Prostate gland (tissue), 2 donors: ENCODE data around the gene CHST3. TPM values are rescaled to one million over a fixed set of nuclear protein-coding genes. Genes with fewer than 3 reads are reported as not detected.

ENCODE experiments used
- DNase-seq: peaks from one replicate; pipeline ENCODE4 v3.0.0-alpha.2; 2019; ENCODE audit warnings: low spot score
- H3K27ac ChIP-seq, 2 donors: fragments of 200-600 bp; sonication (generic); 2 replicates each; pipeline ENCODE4 v1.5.1; 2017 to 2019
- H3K27me3 ChIP-seq: fragments of 200-600 bp; sonication (generic); replicated peaks from 2 replicates; pipeline ENCODE4 v1.5.1; 2019; ENCODE audit not compliant: insufficient read depth
- H3K36me3 ChIP-seq, 2 donors: fragments of 200-600 bp; sonication (generic); 1 replicate in 1 of 2; 2 replicates in 1 of 2; pipeline versions ENCODE4 v1.5.1 to v1.8.1; 2017 to 2019
- H3K4me1 ChIP-seq: fragments of 200-600 bp; sonication (generic); replicated peaks from 2 replicates; pipeline ENCODE4 v1.5.1; 2019
- H3K4me3 ChIP-seq, 2 donors: fragments of 200-600 bp; sonication (generic); 2 replicates each; pipeline ENCODE4 v1.5.1; 2017 to 2019
- H3K9me3 ChIP-seq: fragments of 200-600 bp; sonication (generic); 2 replicates; pipeline ENCODE4 v1.5.1; 2017
- CTCF ChIP-seq, 4 experiments: fragments of 200-600 bp in 2 of 4; fragments of 450-650 bp in 2 of 4; sonication (generic) in 2 of 4; IDR thresholded peaks; 1 replicate in 3 of 4; 2 replicates in 1 of 4; pipeline ENCODE4 v1.5.1; 2016 to 2019; ENCODE audit warnings: antibody characterized with exemption in 4 of 4, mild to moderate bottlenecking in 2 of 4, moderate library complexity in 2 of 4
- POLR2A ChIP-seq: fragments of 450-650 bp; IDR thresholded peaks from one replicate; pipeline ENCODE4 v1.6.1; 2016; ENCODE audit warnings: antibody characterized with exemption, mild to moderate bottlenecking
- POLR2AphosphoS5 ChIP-seq: sonication (generic); formaldehyde crosslinking; IDR thresholded peaks from one replicate; pipeline ENCODE4 v1.6.1; 2017; ENCODE audit warnings: antibody characterized with exemption
- WGBS: methylation state at CpG from one replicate; pipeline ENCODE4 v1.1.5; 2018; 5-methylcytosine and 5-hydroxymethylcytosine counted together
- intact Hi-C: fragments of 100-400 bp; cut with DNase I; formaldehyde crosslinking; loops from one replicate; pipeline ENCODE4 v1.14.2; 2022
- total RNA-seq, 2 donors: library from RNA; depleted of rRNA; stranded (reverse); fragments of >200 nt; gene quantifications; one replicate each; pipeline ENCODE4 v1.1.0, GENCODE V29; 2016

CHST3 gene
- total RNA-seq, 2 donors from 2014 or later = 16.5 to 197 TPM

GRCh38 chr10:72061491-72061890 is 97.3 kb downstream of the CHST3 start:
- intact Hi-C loops = no loop called here
- Histone ChIP-seq H3K4me3 (no peak overlapping the region), H3K27ac (no peak overlapping the region), H3K36me3 (no peaks in the 10 kb centered on the region), H3K4me1 (no peaks in the 10 kb centered on the region), H3K9me3 (no peaks in the 10 kb centered on the region), H3K27me3 (no peaks in the 10 kb centered on the region)
- DNase-seq = no peak
- WGBS = 88% methylated on average over 5 of the region's 5 CpGs
- TF ChIP-seq POLR2AphosphoS5 (no peak), POLR2A (no peak)

DNA sequence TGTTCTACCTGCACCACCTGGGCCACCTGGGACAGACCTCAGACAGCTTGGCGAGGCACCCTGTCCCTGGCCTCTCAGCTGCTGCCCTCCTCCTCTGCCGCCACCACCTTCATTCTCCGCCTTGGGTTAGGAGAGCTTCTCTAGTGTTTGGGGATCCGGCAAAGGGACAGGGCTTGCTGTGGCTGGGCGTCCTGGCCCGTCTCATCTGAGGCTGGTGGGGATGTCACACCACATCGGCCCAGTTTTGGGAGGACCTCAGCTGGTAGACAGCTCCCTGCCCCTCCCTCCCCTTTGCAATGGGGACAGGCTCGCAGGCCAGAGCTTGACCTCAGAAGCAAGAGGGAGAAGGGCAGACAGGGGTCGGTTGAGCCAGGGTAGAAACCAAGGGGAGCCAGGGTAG is 97.7 kb downstream of the CHST3 start:
- TF ChIP-seq CTCF (IDR thresholded peaks at IDR 0.05) (no peak), POLR2AphosphoS5 (no peak), POLR2A (no peak)
- no peaks in the 10 kb centered on the region for H3K9me3 ChIP-seq
- no peak overlapping the region for H3K27ac ChIP-seq
- no peaks in the 10 kb centered on the region for H3K4me1 ChIP-seq
- no peaks in the 10 kb centered on the region for H3K27me3 ChIP-seq
- no peak for DNase-seq
- 91% methylated on average over 9 of the region's 9 CpGs for WGBS
- intact Hi-C loops = no loop called here
- H3K4me3 ChIP-seq = no peak overlapping the region
- no peaks in the 10 kb centered on the region for H3K36me3 ChIP-seq

DNA sequence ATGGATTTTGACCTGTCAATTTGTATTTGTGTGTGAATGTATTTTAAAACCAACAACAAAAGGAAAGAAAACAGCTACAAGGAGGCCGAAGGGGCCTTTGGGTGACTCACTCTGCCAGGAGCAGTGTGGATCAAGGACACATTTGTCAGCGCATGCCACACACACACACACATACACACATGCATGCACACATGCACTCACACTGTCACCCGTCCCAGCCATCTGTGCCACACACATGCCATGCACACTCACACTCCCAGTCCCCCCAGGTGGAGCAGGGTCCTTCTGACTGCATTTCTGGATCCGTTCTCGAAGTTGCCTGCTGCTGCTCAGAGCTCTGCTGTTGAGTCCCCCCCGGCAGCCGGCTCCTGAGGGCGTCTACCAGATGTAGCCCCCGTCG is 98.2 kb downstream of the CHST3 start:
- WGBS = 94% methylated on average over 10 of the region's 10 CpGs
- DNase-seq = no peak

More for the DNA sequence above, 98.2 kb downstream of the CHST3 start:
- intact Hi-C loops = no loop called here
- Histone ChIP-seq H3K9me3 (no peaks in the 10 kb centered on the region), H3K4me1 (no peaks in the 10 kb centered on the region), H3K27me3 (no peaks in the 10 kb centered on the region), H3K36me3 (no peaks in the 10 kb centered on the region), H3K27ac (no peak overlapping the region), H3K4me3 (no peak overlapping the region)
- no peak for TF ChIP-seq CTCF (IDR thresholded peaks at IDR 0.05)
- TF ChIP-seq POLR2AphosphoS5 = no peak
- no peak for TF ChIP-seq POLR2A

Other genes starting within 250 kb of the CHST3 start
- gene C10orf105, start 244.6 kb upstream of the CHST3 start, total RNA-seq = under 1 TPM in 1 of 2 donors, not detected in 1; 0.11 TPM
- gene VSIR, start 190.9 kb upstream of the CHST3 start, total RNA-seq = 10 to 100 TPM; 23.1 to 40.2 TPM
- 1,000 to 10,000 TPM; 1,144 to 1,344 TPM for gene PSAP, start 113.1 kb upstream of the CHST3 start, total RNA-seq
- 100 to 1,000 TPM in 1 of 2 donors, 1 to 10 TPM in 1; 5.1 to 163 TPM for gene SPOCK2, start 124.2 kb downstream of the CHST3 start, total RNA-seq